ENCODE data around the gene LGR6. TPM values are rescaled to one million over a fixed set of nuclear protein-coding genes. Genes with fewer than 3 reads are reported as not detected.

Gene LGR6
- total RNA-seq, 4 donors from 2014 or later: 0.53 to 3.3 (median 2.3) TPM

DNA sequence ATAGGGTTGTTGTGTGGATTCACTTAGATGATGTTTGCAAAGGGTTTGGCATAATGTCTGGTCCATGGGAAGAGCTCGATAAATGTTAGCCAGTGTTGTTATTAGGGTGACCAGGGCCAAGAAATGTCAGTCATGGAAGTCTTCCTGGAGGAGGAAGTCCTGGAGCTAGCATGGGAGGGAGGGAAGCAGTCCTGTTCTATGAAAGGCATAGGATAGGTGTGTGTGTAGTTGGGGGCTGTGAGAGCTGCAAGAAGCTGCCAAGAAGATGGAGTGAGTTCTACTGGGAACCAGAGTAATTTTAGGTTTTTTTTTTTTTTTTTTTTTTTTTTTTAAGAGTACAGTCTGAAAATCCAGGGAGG is 4.7 kb downstream of the LGR6 start:
- Histone ChIP-seq H3K27ac (no peak overlapping the region), H3K4me3 (no peak overlapping the region), H3K36me3 (no peaks in the 10 kb centered on the region), H3K4me1 (peaks cover 0 to 26% (median 5%) of the 10 kb centered on the region in 4 donors), H3K9me3 (no peaks in the 10 kb centered on the region), H3K27me3 (peaks cover 0 to 8% of the 10 kb centered on the region in 2 donors)
- no peak for TF ChIP-seq POLR2A (IDR thresholded peaks at IDR 0.05)
- TF ChIP-seq, protein P1, sequence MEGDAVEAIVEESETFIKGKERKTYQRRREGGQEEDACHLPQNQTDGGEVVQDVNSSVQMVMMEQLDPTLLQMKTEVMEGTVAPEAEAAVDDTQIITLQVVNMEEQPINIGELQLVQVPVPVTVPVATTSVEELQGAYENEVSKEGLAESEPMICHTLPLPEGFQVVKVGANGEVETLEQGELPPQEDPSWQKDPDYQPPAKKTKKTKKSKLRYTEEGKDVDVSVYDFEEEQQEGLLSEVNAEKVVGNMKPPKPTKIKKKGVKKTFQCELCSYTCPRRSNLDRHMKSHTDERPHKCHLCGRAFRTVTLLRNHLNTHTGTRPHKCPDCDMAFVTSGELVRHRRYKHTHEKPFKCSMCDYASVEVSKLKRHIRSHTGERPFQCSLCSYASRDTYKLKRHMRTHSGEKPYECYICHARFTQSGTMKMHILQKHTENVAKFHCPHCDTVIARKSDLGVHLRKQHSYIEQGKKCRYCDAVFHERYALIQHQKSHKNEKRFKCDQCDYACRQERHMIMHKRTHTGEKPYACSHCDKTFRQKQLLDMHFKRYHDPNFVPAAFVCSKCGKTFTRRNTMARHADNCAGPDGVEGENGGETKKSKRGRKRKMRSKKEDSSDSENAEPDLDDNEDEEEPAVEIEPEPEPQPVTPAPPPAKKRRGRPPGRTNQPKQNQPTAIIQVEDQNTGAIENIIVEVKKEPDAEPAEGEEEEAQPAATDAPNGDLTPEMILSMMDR (IDR thresholded peaks at IDR 0.05): no peak
- no peak for DNase-seq

DNA sequence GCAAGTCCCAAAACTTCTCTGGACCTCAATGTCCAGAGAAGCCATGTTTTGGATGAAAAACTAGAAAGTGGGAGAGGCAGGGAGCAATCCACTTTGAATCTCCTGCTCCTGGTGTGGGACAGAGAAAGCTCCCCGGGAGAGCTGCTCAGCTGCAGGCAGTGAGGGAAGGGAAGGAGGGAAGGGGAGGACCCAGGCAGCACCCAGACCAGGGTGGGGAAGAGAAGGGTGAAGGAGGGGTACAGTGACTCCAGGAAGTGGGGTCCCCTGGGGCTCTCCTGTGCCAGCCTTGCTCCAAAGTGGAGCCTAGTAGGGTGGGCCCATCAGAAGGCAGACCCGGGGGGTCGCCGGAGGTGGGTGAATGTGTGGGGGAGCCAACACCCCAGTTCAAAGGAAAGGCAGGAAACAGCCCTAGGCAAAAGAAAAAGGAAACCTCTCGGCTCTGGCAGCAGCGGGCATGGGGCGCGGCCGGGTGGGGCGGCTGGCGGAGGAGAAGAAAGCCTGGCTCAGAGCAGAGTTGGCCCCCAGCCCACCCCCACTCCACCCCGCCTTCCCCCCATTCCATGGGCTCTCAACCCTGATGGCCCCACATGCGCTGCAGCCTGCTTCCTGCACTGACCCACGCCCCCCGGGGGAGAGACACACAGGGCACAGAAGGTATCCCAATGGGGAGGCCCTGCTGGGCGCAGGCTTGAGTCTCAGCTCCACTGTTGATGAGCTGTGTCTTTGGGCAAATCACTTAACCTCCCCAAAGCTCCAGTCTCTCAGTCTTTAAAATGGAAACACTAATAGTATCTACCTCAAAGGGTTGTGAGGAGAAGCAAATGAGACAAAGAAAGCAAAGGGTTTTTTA is 5.7 kb downstream of the LGR6 start:
- no peak for TF ChIP-seq POLR2A (IDR thresholded peaks at IDR 0.05)
- TF ChIP-seq, protein P1 (IDR thresholded peaks at IDR 0.05): no peak
- peak overlapping the region in 3 of 4 donors; percentile 9 to 73 (median 55) for H3K27ac ChIP-seq
- H3K4me1 ChIP-seq: peaks cover 0 to 18% (median under 1%) of the 10 kb centered on the region in 4 donors
- DNase-seq: peak in 2 of 3 donors; percentile 63 to 78
- no peaks in the 10 kb centered on the region for H3K36me3 ChIP-seq
- no peaks in the 10 kb centered on the region for H3K9me3 ChIP-seq
- H3K27me3 ChIP-seq: peaks cover 0 to under 1% of the 10 kb centered on the region in 2 donors
- H3K4me3 ChIP-seq: no peak overlapping the region

DNA sequence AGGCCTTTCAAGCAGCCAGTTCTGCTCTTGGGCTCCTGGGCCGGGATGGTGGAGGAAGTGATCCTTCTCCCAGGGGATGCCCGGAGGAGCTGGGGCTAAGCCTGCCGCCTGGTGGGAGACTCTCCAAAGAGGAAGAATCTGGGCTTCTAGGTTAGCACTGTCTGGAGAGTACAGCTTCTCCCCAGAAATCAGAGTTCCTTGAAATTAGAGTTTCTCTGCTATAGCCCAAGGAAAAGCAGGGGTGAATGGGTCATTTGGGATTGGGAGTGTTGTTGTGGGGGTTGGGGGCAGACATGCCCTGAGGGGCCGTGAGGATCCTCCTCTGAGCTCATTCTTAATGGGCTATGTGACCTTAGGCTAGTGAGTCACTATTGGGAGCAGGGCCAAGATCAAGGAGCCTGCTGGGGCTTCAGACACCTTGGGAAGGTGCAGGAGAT is 6.5 kb downstream of the LGR6 start:
- no peaks in the 10 kb centered on the region for H3K9me3 ChIP-seq
- TF ChIP-seq, protein P1 (IDR thresholded peaks at IDR 0.05): no peak
- no peak for TF ChIP-seq POLR2A (IDR thresholded peaks at IDR 0.05)
- H3K4me1 ChIP-seq: peaks cover 0 to 18% (median 0%) of the 10 kb centered on the region in 4 donors
- DNase-seq: peak in 1 of 3 donors; percentile 81
- no peaks in the 10 kb centered on the region for H3K36me3 ChIP-seq
- no peaks in the 10 kb centered on the region for H3K27me3 ChIP-seq
- peak overlapping the region in 2 of 4 donors; percentile 55 to 73 for H3K27ac ChIP-seq
- H3K4me3 ChIP-seq: no peak overlapping the region

DNA sequence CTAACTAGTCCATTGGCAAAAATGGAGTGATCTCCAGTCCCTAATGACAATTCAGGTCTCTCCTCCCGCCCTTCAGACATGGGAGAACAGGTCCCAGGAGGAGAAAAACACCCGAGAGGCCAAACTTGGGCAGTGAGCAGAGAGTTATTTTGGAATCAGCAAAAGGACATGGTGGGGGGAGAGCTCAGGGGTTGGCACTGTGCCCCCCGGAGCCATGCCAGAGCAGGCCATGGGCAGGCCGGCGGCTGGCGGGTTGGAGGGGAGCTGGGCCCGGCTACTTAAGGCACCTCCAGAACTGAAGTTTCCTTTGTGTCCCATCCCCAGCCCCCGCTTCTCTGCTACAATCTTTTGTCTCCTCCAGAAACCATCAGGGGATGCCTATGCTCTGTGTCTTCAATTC is 7.1 kb downstream of the LGR6 start:
- Histone ChIP-seq H3K27me3 (no peaks in the 10 kb centered on the region), H3K4me3 (no peak overlapping the region), H3K36me3 (no peaks in the 10 kb centered on the region), H3K27ac (no peak overlapping the region), H3K9me3 (no peaks in the 10 kb centered on the region), H3K4me1 (peaks cover 0 to 18% (median 0%) of the 10 kb centered on the region in 4 donors)
- DNase-seq: no peak
- TF ChIP-seq, protein P1 (IDR thresholded peaks at IDR 0.05): no peak
- TF ChIP-seq POLR2A (IDR thresholded peaks at IDR 0.05): no peak

DNA sequence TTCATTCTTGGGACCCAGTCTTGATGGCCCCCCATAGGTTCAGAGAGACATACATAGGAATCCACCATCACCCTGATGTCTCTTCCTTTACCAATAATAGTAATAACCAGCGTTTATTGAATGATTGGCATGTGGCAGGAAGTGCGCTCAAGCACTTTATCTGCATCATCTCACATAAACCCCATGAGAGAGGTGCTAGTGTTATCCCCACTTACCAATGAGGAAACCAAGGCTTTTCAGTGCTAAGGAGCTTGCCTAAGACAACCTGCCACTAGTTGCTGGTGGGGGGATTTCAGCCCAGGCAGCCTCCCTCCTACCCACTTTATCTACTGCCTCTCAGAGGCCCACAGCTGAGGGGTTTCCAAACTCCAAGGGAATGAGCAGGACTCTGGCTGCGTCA is 7.7 kb downstream of the LGR6 start:
- no peaks in the 10 kb centered on the region for H3K27me3 ChIP-seq
- no peak overlapping the region for H3K4me3 ChIP-seq
- TF ChIP-seq, protein P1 (IDR thresholded peaks at IDR 0.05): no peak
- TF ChIP-seq POLR2A (IDR thresholded peaks at IDR 0.05): no peak
- no peaks in the 10 kb centered on the region for H3K9me3 ChIP-seq
- no peaks in the 10 kb centered on the region for H3K36me3 ChIP-seq
- no peak overlapping the region for H3K27ac ChIP-seq
- DNase-seq: no peak
- peaks cover 0 to 18% (median 0%) of the 10 kb centered on the region in 4 donors for H3K4me1 ChIP-seq

Data from Peyer's patch (tissue), 4 donors.